ENCODE results near the gene B4GAT1. TPM values are rescaled to one million over a fixed set of nuclear protein-coding genes. Genes with fewer than 3 reads are reported as not detected.
"Not testable (repeated sequence)": the region's sequence is repeated elsewhere in the genome, so short reads cannot be mapped to it uniquely, and the experiment has no call there.

The B4GAT1 gene
- total RNA-seq, 1 experiment from 2014 or later: 41.1 TPM

GRCh38 chr11:66322732-66323427, 24.5 kb downstream of the B4GAT1 start:
- Histone ChIP-seq H3K9me2 (replicated peaks; ENCODE audit: low read length) (no peaks in the 10 kb centered on the region), H3F3A (ENCODE audit: low read length, unreplicated experiment) (no peaks in the 10 kb centered on the region), H3K36me3 (ENCODE audit: low read depth, low read length) (no peaks in the 10 kb centered on the region), H2AFZ (ENCODE audit: low read length) (no peak overlapping the region), H3K4me1 (ENCODE audit: insufficient read depth, low read length) (peaks cover 15% of the 10 kb centered on the region), H3K27ac (ENCODE audit: low read length) (no peak overlapping the region), H3K9me3 (ENCODE audit: low read length) (no peaks in the 10 kb centered on the region), H3K79me2 (ENCODE audit: low read length) (no peaks in the 10 kb centered on the region), H3K9ac (ENCODE audit: low read length) (no peak overlapping the region), H3K27me3 (ENCODE audit: low read length) (no peaks in the 10 kb centered on the region), H3K4me2 (ENCODE audit: low read length) (no peak overlapping the region), H3K4me3 (ENCODE audit: low read length) (no peak overlapping the region), H4K20me1 (ENCODE audit: low read length) (no peaks in the 10 kb centered on the region)
- ChIA-PET CTCF (no interaction called here), POLR2A (ENCODE audit: unreplicated experiment) (no interaction called here)
- no TSS peak for BruUV-seq (replicated peaks)
- TF ChIP-seq EZH2phosphoT487 (IDR thresholded peaks at IDR 0.05; ENCODE audit: borderline replicate concordance, low read length): no peak
- no peak for TF ChIP-seq EZH2 (IDR thresholded peaks at IDR 0.05; ENCODE audit: low read length, unreplicated experiment)
- no peak for TF ChIP-seq CTCF (conservative IDR thresholded peaks at IDR 0.05; ENCODE audit: low read depth, low read length)
- ATAC-seq (no peak), DNase-seq (no peak)
- intact Hi-C loops (cut with micrococcal nuclease): no loop called here

GRCh38 chr11:66321606-66322005, 25.8 kb downstream of the B4GAT1 start:
- BruUV-seq (replicated peaks): no TSS peak
- no peak for ATAC-seq

GRCh38 chr11:66320748-66321147, 26.7 kb downstream of the B4GAT1 start:
- intact Hi-C loops (cut with micrococcal nuclease); H2AFZ ChIP-seq (ENCODE audit: low read length); H3K4me3 ChIP-seq (ENCODE audit: low read length); ATAC-seq; H3K27me3 ChIP-seq (ENCODE audit: low read length); H3K4me2 ChIP-seq (ENCODE audit: low read length); H3K9me2 ChIP-seq (replicated peaks; ENCODE audit: low read length); H3F3A ChIP-seq (ENCODE audit: low read length, unreplicated experiment); POLR2A ChIA-PET (ENCODE audit: unreplicated experiment); H3K9me3 ChIP-seq (ENCODE audit: low read length); H3K9ac ChIP-seq (ENCODE audit: low read length); CTCF ChIA-PET; H4K20me1 ChIP-seq (ENCODE audit: low read length); H3K27ac ChIP-seq (ENCODE audit: low read length); H3K36me3 ChIP-seq (ENCODE audit: low read depth, low read length); DNase-seq; BruUV-seq (replicated peaks); H3K79me2 ChIP-seq (ENCODE audit: low read length); H3K4me1 ChIP-seq (ENCODE audit: insufficient read depth, low read length): not testable (repeated sequence)

More at GRCh38 chr11:66321606-66322005, 25.8 kb downstream of the B4GAT1 start:
- H3K9ac ChIP-seq (ENCODE audit: low read length): no peak overlapping the region
- no peak overlapping the region for H3K27ac ChIP-seq (ENCODE audit: low read length)
- H3K79me2 ChIP-seq (ENCODE audit: low read length): no peaks in the 10 kb centered on the region
- H3K9me2 ChIP-seq (replicated peaks; ENCODE audit: low read length): no peaks in the 10 kb centered on the region
- H3K27me3 ChIP-seq (ENCODE audit: low read length): no peaks in the 10 kb centered on the region
- intact Hi-C loops (cut with micrococcal nuclease): no loop called here
- TF ChIP-seq CTCF (conservative IDR thresholded peaks at IDR 0.05; ENCODE audit: low read depth, low read length) (no peak), EZH2 (IDR thresholded peaks at IDR 0.05; ENCODE audit: low read length, unreplicated experiment) (no peak), EZH2phosphoT487 (IDR thresholded peaks at IDR 0.05; ENCODE audit: borderline replicate concordance, low read length) (no peak)
- H3K36me3 ChIP-seq (ENCODE audit: low read depth, low read length): no peaks in the 10 kb centered on the region
- ChIA-PET CTCF (interaction anchor here (0.6 to 1.1 kb wide), 2 partner anchors 9 to 64 kb away, joined by 4 to 8 read pairs; no protein-coding TSS in a partner anchor), POLR2A (ENCODE audit: unreplicated experiment) (no interaction called here)
- DNase-seq: no peak
- H3K4me3 ChIP-seq (ENCODE audit: low read length): no peak overlapping the region
- no peaks in the 10 kb centered on the region for H3F3A ChIP-seq (ENCODE audit: low read length, unreplicated experiment)
- H4K20me1 ChIP-seq (ENCODE audit: low read length): no peaks in the 10 kb centered on the region
- H3K4me1 ChIP-seq (ENCODE audit: insufficient read depth, low read length): peaks cover 3% of the 10 kb centered on the region
- no peak overlapping the region for H2AFZ ChIP-seq (ENCODE audit: low read length)
- H3K9me3 ChIP-seq (ENCODE audit: low read length): no peaks in the 10 kb centered on the region
- H3K4me2 ChIP-seq (ENCODE audit: low read length): no peak overlapping the region

- intact Hi-C loops (cut with micrococcal nuclease); CTCF ChIA-PET; H3K36me3 ChIP-seq (ENCODE audit: low read depth, low read length): not testable (repeated sequence)
These were observed 27.1 kb downstream of the B4GAT1 start for GRCh38 chr11:66320289-66320688.

More at GRCh38 chr11:66320289-66320688, 27.1 kb downstream of the B4GAT1 start:
- H3K79me2 ChIP-seq (ENCODE audit: low read length); H3K4me2 ChIP-seq (ENCODE audit: low read length); H3K4me3 ChIP-seq (ENCODE audit: low read length); H2AFZ ChIP-seq (ENCODE audit: low read length); H4K20me1 ChIP-seq (ENCODE audit: low read length); BruUV-seq (replicated peaks); H3K4me1 ChIP-seq (ENCODE audit: insufficient read depth, low read length); H3F3A ChIP-seq (ENCODE audit: low read length, unreplicated experiment); POLR2A ChIA-PET (ENCODE audit: unreplicated experiment); H3K27ac ChIP-seq (ENCODE audit: low read length); H3K27me3 ChIP-seq (ENCODE audit: low read length); DNase-seq; ATAC-seq; H3K9me2 ChIP-seq (replicated peaks; ENCODE audit: low read length); H3K9me3 ChIP-seq (ENCODE audit: low read length); H3K9ac ChIP-seq (ENCODE audit: low read length): not testable (repeated sequence)
